Vagina (tissue), 2 donors: ENCODE data around the gene GM2A.
"Not testable (repeated sequence)": the region's sequence is repeated elsewhere in the genome, so short reads cannot be mapped to it uniquely, and the experiment has no call there.

Experiments
- CTCF ChIP-seq, 3 experiments: fragments of 450-650 bp in 2 of 3; fragments of 200-600 bp in 1 of 3; sonication (generic) in 1 of 3; IDR thresholded peaks; one replicate each; pipeline ENCODE4 v1.5.1; 2017 to 2019; ENCODE audit warnings: antibody characterized with exemption in 3 of 3, mild to moderate bottlenecking in 2 of 3, moderate library complexity in 2 of 3
- POLR2A ChIP-seq, 2 donors: fragments of 450-650 bp; IDR thresholded peaks; one replicate each; pipeline ENCODE4 v1.6.1; 2017; ENCODE audit warnings: antibody characterized with exemption in 2 of 2, mild to moderate bottlenecking in 2 of 2, moderate library complexity in 2 of 2
- POLR2AphosphoS5 ChIP-seq, 2 donors: sonication (generic); formaldehyde crosslinking; IDR thresholded peaks; one replicate each; pipeline ENCODE4 v1.9.0; 2017; ENCODE audit warnings: antibody characterized with exemption in 2 of 2, mild to moderate bottlenecking in 2 of 2, low read depth in 1 of 2; ENCODE audit not compliant: insufficient read depth in 1 of 2

GRCh38 chr5:151309821-151310220 is 56.8 kb downstream of the GM2A start:
- not testable (repeated sequence) for TF ChIP-seq POLR2A (IDR thresholded peaks at IDR 0.05); CTCF (IDR thresholded peaks at IDR 0.05); POLR2AphosphoS5 (IDR thresholded peaks at IDR 0.05; ENCODE audit: insufficient read depth in 1 of 2, low read depth in 1 of 2)
